H7 (cell line): Measurements from ENCODE around the gene DCXR. TPM values are rescaled to one million over a fixed set of nuclear protein-coding genes. Genes with fewer than 3 reads are reported as not detected.
A peak's percentile ranks its signal among the peaks of the same experiment; 100 is the strongest.

Source experiments
- DNase-seq: peaks from one replicate; pipeline ENCODE4 v3.0.0; 2012
- H3K27me3 ChIP-seq: 2 replicates; pipeline ENCODE4 v1.6.0; 2011; ENCODE audit warnings: mild to moderate bottlenecking, low read length; ENCODE audit not compliant: control insufficient read depth, insufficient read depth
- H3K36me3 ChIP-seq: replicated peaks from 2 replicates; pipeline ENCODE4 v1.5.1; 2011; ENCODE audit warnings: low read length; ENCODE audit not compliant: control insufficient read depth, insufficient read depth
- H3K4me3 ChIP-seq: 2 replicates; pipeline ENCODE4 v1.5.1; 2011; ENCODE audit warnings: low read depth, mild to moderate bottlenecking, control low read depth, low read length, moderate library complexity; ENCODE audit not compliant: insufficient read depth
- total RNA-seq: library from RNA; depleted of rRNA; stranded (reverse); fragments of >200 nt; shearing (Covaris generic); gene quantifications from 2 replicates; pipeline ENCODE4 v1.2.3, GENCODE V29; 2014

DCXR gene
- total RNA-seq, 1 experiment from 2014 or later = 110 TPM

GRCh38 chr17:82020572-82021106, 16.9 kb downstream of the DCXR start:
- no peaks in the 10 kb centered on the region; the same call in 1 of the 2 replicates for H3K36me3 ChIP-seq
- no peak for DNase-seq

GRCh38 chr17:82019690-82020571, 17.6 kb downstream of the DCXR start:
- no peaks in the 10 kb centered on the region; the same call in 1 of the 2 replicates for H3K27me3 ChIP-seq
- no peaks in the 10 kb centered on the region; the same call in 1 of the 2 replicates for H3K36me3 ChIP-seq
- H3K4me3 ChIP-seq = no peak overlapping the region
- peak; percentile 96 for DNase-seq

More at GRCh38 chr17:82020572-82021106, 16.9 kb downstream of the DCXR start:
- Histone ChIP-seq H3K27me3 (no peaks in the 10 kb centered on the region; the same call in 1 of the 2 replicates), H3K4me3 (no peak overlapping the region)

DNA sequence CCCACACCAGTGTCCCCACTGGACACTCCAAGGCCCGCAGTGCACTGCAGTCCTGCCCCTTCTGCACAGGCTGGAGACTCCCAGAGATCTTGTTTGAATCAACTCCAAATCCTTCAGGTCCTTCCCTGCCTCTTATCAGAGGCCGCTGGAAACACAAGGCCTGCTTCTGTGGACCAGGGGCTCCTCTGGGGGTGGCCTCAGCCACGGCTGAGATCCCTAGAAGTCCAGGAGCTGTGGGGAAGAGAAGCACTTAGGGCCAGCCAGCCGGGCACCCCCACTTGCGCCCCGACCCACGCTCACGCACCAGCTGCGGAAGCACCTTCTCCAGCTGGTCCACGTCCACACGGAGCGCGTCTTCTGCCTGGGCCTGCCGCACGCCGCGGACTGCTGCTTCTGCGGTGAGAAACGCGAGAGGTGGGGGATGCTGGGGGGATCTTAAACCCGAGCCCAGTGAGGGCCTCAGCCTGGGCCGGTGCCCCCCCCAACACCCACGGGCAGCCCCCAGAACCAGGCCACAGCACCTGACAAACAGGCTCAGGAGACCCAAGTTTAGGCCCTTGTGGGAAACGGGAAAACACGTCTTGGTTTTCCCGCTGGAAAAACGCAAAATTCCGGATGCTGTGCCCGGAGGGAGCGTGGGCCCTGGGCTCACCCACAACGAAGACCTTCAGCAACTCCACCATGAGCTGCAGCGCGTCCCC, 18.4 kb downstream of the DCXR start:
- no peak for DNase-seq
- Histone ChIP-seq H3K27me3 (no peaks in the 10 kb centered on the region; the same call in 1 of the 2 replicates), H3K4me3 (no peak overlapping the region), H3K36me3 (no peaks in the 10 kb centered on the region; the same call in 1 of the 2 replicates)

- DNase-seq = no peak
- Histone ChIP-seq H3K36me3 (no peaks in the 10 kb centered on the region; the same call in 1 of the 2 replicates), H3K27me3 (no peaks in the 10 kb centered on the region), H3K4me3 (no peak overlapping the region)
Measured at GRCh38 chr17:82018152-82018988, 19.1 kb downstream of the DCXR start.

DNA sequence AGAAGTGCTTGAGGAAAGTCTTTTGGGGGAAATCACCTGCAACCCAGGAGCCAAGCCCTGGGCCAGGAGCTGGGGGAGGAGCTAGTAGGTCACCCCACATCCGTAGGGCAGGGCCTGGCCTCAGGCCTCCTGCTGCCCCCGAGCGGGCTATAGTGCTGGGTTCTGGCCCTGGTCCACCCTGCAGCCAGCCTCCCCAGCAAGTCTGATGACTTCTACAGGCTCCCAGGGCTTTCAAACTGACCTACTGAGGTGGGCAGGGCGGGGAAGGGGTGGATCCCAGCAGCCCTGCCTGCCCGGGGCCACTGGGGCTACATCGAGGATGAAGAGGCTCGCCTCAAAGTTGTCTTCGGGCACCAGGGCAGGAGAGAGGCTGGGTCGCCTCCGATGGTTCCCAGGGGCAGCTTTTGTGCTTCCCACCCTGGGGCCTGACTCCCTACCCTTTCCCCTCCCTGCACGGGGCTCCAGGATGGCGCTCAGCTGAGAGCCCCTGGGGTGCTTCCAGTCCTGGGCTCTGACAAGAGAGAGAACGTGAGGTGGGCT, 19.8 kb downstream of the DCXR start:
- H3K4me3 ChIP-seq = no peak overlapping the region
- DNase-seq = no peak
- H3K27me3 ChIP-seq = no peaks in the 10 kb centered on the region
- no peaks in the 10 kb centered on the region; the same call in 1 of the 2 replicates for H3K36me3 ChIP-seq

GRCh38 chr17:82016875-82017459, 20.5 kb downstream of the DCXR start:
- peak; percentile 69 for DNase-seq
- Histone ChIP-seq H3K36me3 (no peaks in the 10 kb centered on the region; the same call in 1 of the 2 replicates), H3K27me3 (no peaks in the 10 kb centered on the region), H3K4me3 (no peak overlapping the region)

DNA sequence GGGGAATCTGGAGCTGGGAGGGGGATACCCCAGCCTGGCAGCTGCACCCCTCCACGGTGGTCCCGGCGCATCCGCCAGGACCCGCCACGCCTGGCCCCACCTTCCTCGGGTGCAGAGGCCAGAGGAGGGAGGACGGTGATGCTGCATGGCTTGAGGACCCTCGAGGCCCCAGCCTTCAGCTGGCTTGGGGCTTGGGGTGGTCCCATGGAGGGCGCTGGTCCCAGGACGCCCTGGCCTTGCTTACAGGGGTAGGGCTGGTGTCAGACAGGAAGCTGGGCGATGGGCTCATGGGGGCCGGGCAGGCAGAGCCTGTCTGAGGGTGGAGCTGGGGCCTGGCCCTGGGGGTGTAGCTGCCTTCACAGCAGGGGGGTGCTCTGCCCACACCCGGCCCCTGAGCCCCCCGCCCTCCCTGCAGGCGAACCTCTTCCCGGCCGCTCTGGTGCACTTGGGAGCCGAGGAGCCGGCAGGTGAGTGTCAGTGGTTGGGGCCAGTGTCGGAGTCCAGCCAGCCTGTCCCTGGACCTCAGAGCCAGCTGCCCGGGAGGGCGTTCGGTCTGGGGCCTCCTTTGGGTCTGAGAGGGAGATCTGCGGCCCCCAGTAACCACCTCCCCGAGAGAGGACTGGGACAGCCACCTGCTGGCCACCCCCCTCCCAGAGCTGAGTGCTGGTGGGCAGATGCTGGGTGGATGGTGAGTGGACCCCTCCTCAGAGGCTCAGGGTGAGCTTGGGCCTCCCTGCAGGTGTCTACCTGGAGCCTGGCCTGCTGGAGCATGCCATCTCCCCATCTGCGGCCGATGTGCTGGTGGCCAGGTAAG, 21.2 kb downstream of the DCXR start:
- H3K27me3 ChIP-seq = no peaks in the 10 kb centered on the region
- no peaks in the 10 kb centered on the region; the same call in 1 of the 2 replicates for H3K36me3 ChIP-seq
- no peak overlapping the region for H3K4me3 ChIP-seq
- peak; percentile 71 for DNase-seq

GRCh38 chr17:82015311-82015971, 22.1 kb downstream of the DCXR start:
- Histone ChIP-seq H3K4me3 (no peak overlapping the region), H3K27me3 (no peaks in the 10 kb centered on the region), H3K36me3 (no peaks in the 10 kb centered on the region; the same call in 1 of the 2 replicates)
- DNase-seq = no peak

GRCh38 chr17:82014971-82015310, 22.6 kb downstream of the DCXR start:
- no peak overlapping the region for H3K4me3 ChIP-seq
- no peaks in the 10 kb centered on the region; the same call in 1 of the 2 replicates for H3K36me3 ChIP-seq
- no peaks in the 10 kb centered on the region for H3K27me3 ChIP-seq
- DNase-seq = no peak

DNA sequence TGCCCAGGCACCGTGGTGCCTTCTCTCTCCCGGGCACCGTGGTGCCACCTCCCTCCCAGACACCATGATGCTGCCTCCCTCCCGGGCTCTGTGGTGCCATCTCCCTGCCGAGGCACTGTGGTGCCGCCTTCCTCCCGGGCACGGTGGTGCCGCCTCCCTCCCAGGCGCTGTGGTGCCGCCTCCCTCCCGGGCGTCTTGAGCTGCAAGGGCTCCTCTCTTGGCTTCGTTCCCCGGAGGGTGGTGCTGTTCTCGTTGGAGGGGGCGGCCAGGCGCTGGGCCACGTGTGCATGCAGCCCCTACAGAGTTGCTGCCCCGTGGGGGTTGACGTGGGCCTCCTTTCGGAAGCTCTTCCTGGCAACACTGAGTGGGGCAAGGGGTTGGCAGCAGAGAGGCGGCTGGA, 23.1 kb downstream of the DCXR start:
- no peak overlapping the region for H3K4me3 ChIP-seq

GRCh38 chr17:82013772-82014321, 23.6 kb downstream of the DCXR start:
- H3K4me3 ChIP-seq = no peak overlapping the region
- no peaks in the 10 kb centered on the region for H3K27me3 ChIP-seq
- no peaks in the 10 kb centered on the region; the same call in 1 of the 2 replicates for H3K36me3 ChIP-seq

More for the DNA sequence above, 23.1 kb downstream of the DCXR start:
- H3K27me3 ChIP-seq = no peaks in the 10 kb centered on the region
- DNase-seq = no peak
- no peaks in the 10 kb centered on the region; the same call in 1 of the 2 replicates for H3K36me3 ChIP-seq

DNA sequence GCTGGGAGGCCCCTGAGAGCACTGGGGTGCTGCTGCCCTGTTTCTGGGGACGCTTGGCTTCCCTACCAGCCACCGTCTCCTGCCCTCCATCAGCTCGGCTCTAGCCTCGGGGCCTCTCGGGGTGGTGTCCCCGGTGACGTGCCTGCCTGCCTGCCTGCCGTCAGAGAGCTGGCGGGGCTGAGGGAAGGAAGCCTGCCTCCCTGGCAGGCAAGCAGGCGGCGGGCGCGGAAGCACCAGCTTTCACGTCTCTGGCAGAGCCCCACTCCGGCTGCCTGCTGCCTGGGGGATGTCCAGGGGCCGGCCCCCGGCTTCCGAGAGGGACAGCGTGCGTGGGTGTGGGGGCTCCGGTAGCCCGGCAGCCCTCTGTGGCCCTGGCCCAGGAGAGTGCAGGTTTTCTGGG, 24.2 kb downstream of the DCXR start:
- no peaks in the 10 kb centered on the region for H3K27me3 ChIP-seq
- no peaks in the 10 kb centered on the region for H3K36me3 ChIP-seq
- DNase-seq = peak; percentile 73
- no peak overlapping the region for H3K4me3 ChIP-seq

More at GRCh38 chr17:82013772-82014321, 23.6 kb downstream of the DCXR start:
- DNase-seq = no peak
